Muscle of back (tissue), 13 donors: Measurements from ENCODE around the gene DHRS7C. TPM values are rescaled to one million over a fixed set of nuclear protein-coding genes. Genes with fewer than 3 reads are reported as not detected.

ENCODE experiments used
- DNase-seq, 3 donors: peaks; one replicate each; pipeline versions ENCODE4 v3.0.0 to v3.0.0-alpha.2; 2013
- long read RNA-seq, 9 donors: transcript quantifications; one replicate each; lab custom pipeline, GENCODE V29; 2026
- polyA plus RNA-seq, 10 donors: library from polyadenylated mRNA; unstranded; fragments of 120-200 nt; gene quantifications; one replicate each; pipeline ENCODE4 v1.2.1, GENCODE V29; 2013; ENCODE audit not compliant: insufficient read length in 10 of 10

The DHRS7C gene
- 10 to 100 TPM; 41.5 to 99.6 (median 88.4) TPM for polyA plus RNA-seq
- long read RNA-seq, donor 1, transcript DHRS7C-202 (6 exons, 984 nt): major isoform, 10 of 39 reads
- long read RNA-seq, donor 1, partial matches to known transcripts: 10 of 39 reads
- long read RNA-seq, donor 1, other reads (novel, unspliced or antisense): 18 of 39 reads
- long read RNA-seq, donor 2, transcript DHRS7C-202 (6 exons, 984 nt): major isoform, 10 of 24 reads
- long read RNA-seq, donor 2, partial matches to known transcripts: 0 of 24 reads
- long read RNA-seq, donor 2, other reads (novel, unspliced or antisense): 14 of 24 reads
- long read RNA-seq, donor 3: 0 reads
- long read RNA-seq, donor 4, partial matches to known transcripts: 0 of 14 reads
- long read RNA-seq, donor 4, other reads (novel, unspliced or antisense): 10 of 14 reads
- long read RNA-seq, donor 5, transcript DHRS7C-202 (6 exons, 984 nt): major isoform, 5 of 24 reads
- long read RNA-seq, donor 5, partial matches to known transcripts: 0 of 24 reads
- long read RNA-seq, donor 5, other reads (novel, unspliced or antisense): 18 of 24 reads
- long read RNA-seq, donor 6, transcript DHRS7C-202 (6 exons, 984 nt): major isoform, 12 of 34 reads
- long read RNA-seq, donor 6, partial matches to known transcripts: 7 of 34 reads
- long read RNA-seq, donor 6, other reads (novel, unspliced or antisense): 14 of 34 reads
- long read RNA-seq, donor 7, transcript DHRS7C-202 (6 exons, 984 nt): major isoform, 10 of 18 reads
- long read RNA-seq, donor 7, partial matches to known transcripts: 0 of 18 reads
- long read RNA-seq, donor 7, other reads (novel, unspliced or antisense): 8 of 18 reads
- long read RNA-seq, donor 8, transcript DHRS7C-202 (6 exons, 984 nt): major isoform, 5 of 14 reads
- long read RNA-seq, donor 8, partial matches to known transcripts: 0 of 14 reads
- long read RNA-seq, donor 8, other reads (novel, unspliced or antisense): 9 of 14 reads
- long read RNA-seq, donor 9, partial matches to known transcripts: 0 of 5 reads
- long read RNA-seq, donor 9, other reads (novel, unspliced or antisense): 5 of 5 reads

- DNase-seq: peak; percentile 49 to 75 (median 64)
Observed at GRCh38 chr17:9790889-9791876, at the start of gene DHRS7C. Gene DHRS7C, minus strand, starts transcription at chr17:9791592. Its CDS starts 308 bp downstream, at chr17:9791284.

GRCh38 chr17:9839433-9839832 lies 48.0 kb upstream of the DHRS7C start:
- no peak for DNase-seq

DNA sequence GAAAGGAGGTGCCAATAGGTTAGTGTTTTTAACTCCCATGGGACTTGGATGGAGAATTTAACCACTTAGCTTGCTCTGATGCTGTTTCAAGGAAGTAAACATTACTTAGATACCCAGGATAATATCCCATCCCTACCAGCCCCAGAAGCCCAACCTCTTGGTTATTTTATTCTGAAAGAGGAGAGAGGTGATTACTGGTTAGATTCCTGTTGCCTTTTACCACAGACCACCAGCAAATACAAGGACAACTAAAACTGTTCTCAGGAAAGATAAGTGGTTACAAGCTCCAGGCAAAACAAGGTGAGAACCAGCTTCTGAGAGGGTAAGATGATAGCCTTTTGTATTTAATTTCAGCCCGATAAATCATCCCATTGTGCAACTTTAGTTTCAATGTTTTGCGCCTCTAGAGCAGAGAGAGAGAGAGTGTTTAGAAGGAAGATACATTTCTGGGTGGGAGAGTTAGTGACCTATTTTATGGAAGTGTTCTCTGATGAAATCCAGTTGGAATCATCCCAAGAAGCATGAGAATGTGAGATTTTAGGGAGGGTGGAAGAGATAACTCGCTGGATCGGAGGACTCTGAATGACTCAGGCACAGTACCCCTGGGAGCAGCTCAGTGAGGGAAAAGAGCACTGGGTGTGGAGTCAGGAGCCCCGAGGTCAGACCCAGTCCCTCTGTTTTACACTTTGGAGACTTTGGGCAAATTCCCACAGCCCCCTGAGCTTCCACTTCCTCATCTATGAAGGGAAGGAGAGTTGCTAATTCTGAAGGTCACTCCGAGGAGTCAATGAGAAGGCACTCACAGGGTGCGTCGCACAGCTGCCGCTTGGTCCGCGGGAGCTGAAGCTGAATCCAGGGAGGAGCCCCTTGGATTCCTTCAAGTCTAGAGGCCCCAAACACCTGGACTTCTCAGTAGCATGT lies 46.4 kb upstream of the DHRS7C start:
- DNase-seq: peak; percentile 37 to 72 (median 69)

GRCh38 chr17:9833922-9834321 lies 42.5 kb upstream of the DHRS7C start:
- no peak for DNase-seq

- no peak for DNase-seq
Observed at GRCh38 chr17:9830711-9831110, 39.3 kb upstream of the DHRS7C start.

- DNase-seq: no peak
Observed at GRCh38 chr17:9829343-9829742, 38.0 kb upstream of the DHRS7C start.

DNA sequence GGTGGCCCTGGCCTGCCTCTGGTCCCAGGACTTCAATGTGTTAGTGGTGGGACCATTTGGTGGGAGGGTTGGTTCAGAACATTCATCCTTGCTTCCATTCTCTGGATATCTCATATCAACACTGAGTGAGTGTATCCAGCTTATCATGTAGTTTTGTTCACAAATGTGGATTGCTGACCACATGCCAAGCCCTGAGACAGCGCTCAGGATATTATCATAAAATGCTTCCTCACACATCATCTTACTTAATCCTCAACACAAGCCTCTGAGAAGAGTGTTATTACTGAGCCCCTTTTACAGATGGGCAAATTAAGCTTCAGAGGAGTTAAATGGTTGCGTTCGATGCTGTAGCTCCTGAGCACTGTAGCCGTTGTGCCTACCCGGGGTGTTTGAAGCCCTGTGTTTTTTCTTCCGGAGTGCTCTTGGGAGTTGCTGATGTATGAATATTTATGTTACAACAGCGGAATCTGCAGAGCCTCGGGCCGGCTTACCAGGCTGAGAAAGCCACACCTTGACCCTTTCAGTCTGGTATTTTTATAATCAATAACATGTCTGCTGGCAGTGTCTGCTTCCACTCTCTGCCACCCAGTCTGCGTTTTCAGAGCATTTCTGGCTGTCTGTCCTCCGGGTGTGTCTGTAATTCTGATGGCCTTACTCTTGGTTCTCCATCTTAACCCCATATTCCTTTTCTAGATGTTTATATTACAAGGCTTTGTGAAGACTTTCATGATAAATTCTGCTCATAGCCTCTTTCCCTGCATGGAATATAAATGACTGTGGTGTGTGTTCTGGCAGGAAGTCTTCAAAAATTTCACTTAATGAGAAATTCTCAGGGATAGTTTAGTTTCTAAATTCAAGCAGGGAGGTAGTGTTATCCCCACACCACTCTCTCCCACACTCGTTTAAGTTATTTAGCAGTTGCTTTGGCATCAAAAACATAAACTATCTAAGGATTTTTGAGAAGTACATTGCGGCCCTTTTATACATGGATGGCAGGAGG lies 37.2 kb upstream of the DHRS7C start:
- DNase-seq: no peak

- no peak for DNase-seq
Observed at GRCh38 chr17:9825641-9826150, 34.3 kb upstream of the DHRS7C start, which contains the start of gene GLP2R. Gene GLP2R, plus strand, starts transcription at chr17:9825924. Its CDS starts 140 bp downstream, at chr17:9826064.

- no peak for DNase-seq
Observed at GRCh38 chr17:9824797-9825338, 33.5 kb upstream of the DHRS7C start.

GRCh38 chr17:9824094-9824493 lies 32.7 kb upstream of the DHRS7C start:
- no peak for DNase-seq

DNA sequence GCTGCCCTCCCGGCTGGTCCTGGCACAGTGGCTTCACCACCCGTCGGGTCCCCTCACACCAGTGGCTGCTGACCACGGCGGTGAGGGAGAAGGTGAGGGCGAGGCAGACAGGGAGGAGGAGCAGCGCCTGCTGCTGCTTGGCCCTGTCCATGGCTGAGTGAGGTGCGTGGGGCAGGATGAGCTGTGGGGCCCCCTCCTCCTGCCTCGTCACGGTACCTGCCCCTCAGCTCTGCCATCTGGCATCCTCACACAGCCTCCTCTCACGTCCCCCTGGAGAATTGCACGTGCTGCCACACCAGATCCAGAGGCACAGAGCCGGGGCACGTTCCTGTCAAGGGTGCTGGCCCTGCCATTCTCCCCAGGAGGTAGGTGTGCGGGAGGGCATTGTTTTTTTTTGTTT lies 30.5 kb upstream of the DHRS7C start, which contains the start of gene GSG1L2:
Gene GSG1L2 (minus strand): TSS at position 159 of the 400 bp plus-strand sequence. CDS start 8 bp downstream, at position 151.
- no peak for DNase-seq

DNA sequence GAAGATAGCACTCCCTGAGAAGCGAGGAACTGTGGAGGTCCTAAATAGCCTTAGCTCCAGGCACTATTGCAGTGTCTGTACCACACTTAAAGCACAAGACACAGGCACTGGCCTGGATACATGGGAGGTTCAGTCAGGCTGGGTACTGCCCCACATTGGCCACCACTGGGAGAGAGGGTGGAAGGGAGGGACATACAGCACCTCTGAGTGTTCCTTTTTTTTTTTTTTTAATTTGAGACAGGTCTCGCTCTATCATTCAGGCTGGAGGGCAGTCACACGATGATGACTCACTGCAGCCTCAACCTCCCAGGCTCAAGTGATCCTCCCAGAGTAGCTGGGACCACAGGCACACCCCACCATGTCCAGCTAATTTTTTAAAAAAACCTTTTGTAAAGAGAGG lies 29.1 kb upstream of the DHRS7C start:
- no peak for DNase-seq

DNA sequence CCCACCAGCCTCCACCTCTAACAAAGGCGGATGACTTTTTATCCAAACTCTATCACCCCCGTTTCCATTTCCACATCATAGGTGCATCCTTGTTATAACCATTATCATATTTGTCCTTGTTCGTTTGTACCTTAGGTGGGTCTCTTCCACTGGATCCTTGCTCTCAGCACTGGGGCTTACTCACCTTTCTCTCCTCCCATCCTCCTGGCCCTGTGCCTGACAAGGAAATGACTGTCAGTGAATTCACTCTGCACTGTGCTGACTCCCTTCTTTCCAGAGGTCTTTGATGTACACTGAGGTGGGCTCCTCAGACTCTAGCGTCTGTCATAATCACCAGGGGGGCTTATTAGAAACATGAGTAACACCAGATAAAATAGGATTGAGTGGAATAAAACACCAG lies 27.4 kb upstream of the DHRS7C start:
- no peak for DNase-seq

GRCh38 chr17:9817086-9817485 lies 25.7 kb upstream of the DHRS7C start:
- peak; percentile 9 to 30 (median 22) for DNase-seq

GRCh38 chr17:9816472-9816871 lies 25.1 kb upstream of the DHRS7C start:
- DNase-seq: no peak

GRCh38 chr17:9814337-9814945 lies 23.0 kb upstream of the DHRS7C start:
- no peak for DNase-seq

DNA sequence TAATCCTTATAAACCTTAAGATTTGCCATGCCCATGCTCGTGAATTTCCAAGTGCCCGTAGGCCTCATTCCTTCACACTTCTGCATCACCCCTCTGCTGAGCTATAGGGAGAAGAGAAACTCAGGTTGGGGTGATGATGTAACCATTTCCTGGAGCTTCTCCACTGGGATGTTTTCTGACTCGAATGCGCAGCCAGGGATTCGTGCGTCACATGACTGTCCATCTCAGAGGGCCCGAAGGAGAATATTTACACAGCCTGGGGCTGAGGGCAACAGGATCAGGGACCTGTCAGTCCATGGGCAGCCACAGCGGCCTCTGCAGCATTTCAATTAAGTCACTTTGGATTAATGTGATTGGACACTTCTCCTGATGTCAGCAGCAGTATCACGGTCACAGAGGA lies 21.8 kb upstream of the DHRS7C start:
- DNase-seq: no peak
